Body of pancreas (tissue), 4 donors: ENCODE data around the gene C22orf15. TPM values are rescaled to one million over a fixed set of nuclear protein-coding genes. Genes with fewer than 3 reads are reported as not detected.

ENCODE experiments used
- ATAC-seq: fragments of 150-250 bp; one replicate; pipeline ENCODE4 v1.9.1; 2016
- DNase-seq, 4 donors: peaks; one replicate each; pipeline ENCODE4 v3.0.0-alpha.2; 2019
- H3K27ac ChIP-seq, 4 donors: fragments of 200-600 bp; sonication (generic); 1 replicate in 3 of 4; 2 replicates in 1 of 4; pipeline versions ENCODE4 v1.5.1 to v1.6.1; 2016 to 2019; ENCODE audit warnings: mild to moderate bottlenecking in 1 of 4, mixed read lengths in 1 of 4, moderate library complexity in 1 of 4
- H3K27me3 ChIP-seq, 2 donors: fragments of 200-600 bp; sonication (generic); one replicate each; pipeline ENCODE4 v1.6.0; 2016; ENCODE audit warnings: mild to moderate bottlenecking in 1 of 2
- H3K36me3 ChIP-seq, 2 donors: fragments of 200-600 bp; sonication (generic); replicated peaks in 1 of 2; 2 replicates each; pipeline ENCODE4 v1.5.1; 2016; ENCODE audit warnings: low read depth in 2 of 2; ENCODE audit not compliant: insufficient read depth in 1 of 2
- H3K4me1 ChIP-seq: fragments of 200-600 bp; sonication (generic); one replicate; pipeline ENCODE4 v1.6.0; 2016
- H3K4me3 ChIP-seq, 2 donors: fragments of 200-600 bp; sonication (generic); 1 replicate in 1 of 2; 2 replicates in 1 of 2; pipeline ENCODE4 v1.5.1; 2016 to 2019
- H3K9me3 ChIP-seq, 3 donors: fragments of 200-600 bp; sonication (generic); 1 replicate in 2 of 3; 2 replicates in 1 of 3; pipeline ENCODE4 v1.5.1; 2016
- CTCF ChIP-seq, 7 experiments: fragments of 450-650 bp in 4 of 7; fragments of 200-600 bp in 3 of 7; sonication (generic) in 3 of 7; IDR thresholded peaks; one replicate each; pipeline ENCODE4 v1.5.1; 2016 to 2019; ENCODE audit warnings: antibody characterized with exemption in 7 of 7
- POLR2A ChIP-seq, 3 donors: fragments of 450-650 bp; IDR thresholded peaks; one replicate each; pipeline ENCODE4 v1.6.1; 2016; ENCODE audit warnings: antibody characterized with exemption in 3 of 3, mild to moderate bottlenecking in 2 of 3
- WGBS, 2 donors: methylation state at CpG; one replicate each; pipeline ENCODE4 v1.1.5; 2017; 5-methylcytosine and 5-hydroxymethylcytosine counted together
- intact Hi-C: fragments of 100-400 bp; cut with DNase I; formaldehyde crosslinking; loops from one replicate; pipeline ENCODE4 v1.15.1; 2023
- total RNA-seq, 2 donors: library from RNA; depleted of rRNA; stranded (reverse); fragments of >200 nt; gene quantifications; one replicate each; pipeline ENCODE4 v1.1.0, GENCODE V29; 2016

The C22orf15 gene
- total RNA-seq, 2 donors from 2014 or later, result not detected

GRCh38 chr22:23756891-23757290 is 5.9 kb upstream of the C22orf15 start:
- 55 to 85% methylated on average over 4 of the region's 4 CpGs for WGBS, 2 donors
- no peaks in the 10 kb centered on the region for H3K9me3 ChIP-seq
- no peak overlapping the region for H3K4me3 ChIP-seq
- DNase-seq, result no peak
- no peaks in the 10 kb centered on the region for H3K27me3 ChIP-seq
- no peak for ATAC-seq
- H3K36me3 ChIP-seq, result no peaks in the 10 kb centered on the region
- no peak overlapping the region for H3K27ac ChIP-seq
- no peak for TF ChIP-seq POLR2A (IDR thresholded peaks at IDR 0.05)
- intact Hi-C loops, result no loop called here
- peaks cover 3% of the 10 kb centered on the region for H3K4me1 ChIP-seq

- WGBS, 2 donors, result 82 to 83% methylated on average over 4 of the region's 4 CpGs
- no peaks in the 10 kb centered on the region for H3K36me3 ChIP-seq
- H3K9me3 ChIP-seq, result no peaks in the 10 kb centered on the region
- no peak for ATAC-seq
- no peak for DNase-seq
- no peak overlapping the region for H3K4me3 ChIP-seq
- intact Hi-C loops, result no loop called here
- TF ChIP-seq POLR2A (IDR thresholded peaks at IDR 0.05) (no peak), CTCF (IDR thresholded peaks at IDR 0.05) (no peak)
- H3K27ac ChIP-seq, result no peak overlapping the region
- H3K27me3 ChIP-seq, result no peaks in the 10 kb centered on the region
- no peaks in the 10 kb centered on the region for H3K4me1 ChIP-seq
Observed at GRCh38 chr22:23759566-23759965, 3.2 kb upstream of the C22orf15 start.

GRCh38 chr22:23760056-23760455 is 2.7 kb upstream of the C22orf15 start:
- 81 to 92% methylated on average over 5 to 6 of the region's 6 CpGs for WGBS, 2 donors
- DNase-seq (no peak), ATAC-seq (no peak)
- H3K4me3 ChIP-seq, result no peak overlapping the region
- no peak for TF ChIP-seq POLR2A (IDR thresholded peaks at IDR 0.05)
- TF ChIP-seq CTCF (IDR thresholded peaks at IDR 0.05), result no peak
- H3K27ac ChIP-seq, result no peak overlapping the region
- no peaks in the 10 kb centered on the region for H3K27me3 ChIP-seq
- no peaks in the 10 kb centered on the region for H3K36me3 ChIP-seq
- intact Hi-C loops, result loop anchor here (5.0 kb wide), 1 partner anchor 87 kb away; no protein-coding TSS in a partner anchor
- no peaks in the 10 kb centered on the region for H3K4me1 ChIP-seq
- no peaks in the 10 kb centered on the region for H3K9me3 ChIP-seq

- ATAC-seq (no peak), DNase-seq (no peak)
- Histone ChIP-seq H3K4me1 (peaks cover 18% of the 10 kb centered on the region), H3K27ac (no peak overlapping the region), H3K27me3 (no peaks in the 10 kb centered on the region), H3K36me3 (no peaks in the 10 kb centered on the region), H3K4me3 (no peak overlapping the region), H3K9me3 (no peaks in the 10 kb centered on the region)
- intact Hi-C loops, result loop anchor here (5.0 kb wide), 1 partner anchor 84 kb away; no protein-coding TSS in a partner anchor
- WGBS, 2 donors, result 60 to 77% methylated on average over 1 to 10 of the region's 17 CpGs
- no peak for TF ChIP-seq CTCF (IDR thresholded peaks at IDR 0.05)
- TF ChIP-seq POLR2A (IDR thresholded peaks at IDR 0.05), result no peak
Observed at GRCh38 chr22:23763579-23763945, 772 bp downstream of the C22orf15 start.

- ATAC-seq (no peak), DNase-seq (no peak)
- TF ChIP-seq POLR2A (IDR thresholded peaks at IDR 0.05) (no peak), CTCF (IDR thresholded peaks at IDR 0.05) (no peak)
- no peak overlapping the region for H3K4me3 ChIP-seq
- 74 to 82% methylated on average over 2 to 7 of the region's 7 CpGs for WGBS, 2 donors
- H3K9me3 ChIP-seq, result no peaks in the 10 kb centered on the region
- H3K27ac ChIP-seq, result no peak overlapping the region
- no peaks in the 10 kb centered on the region for H3K27me3 ChIP-seq
- intact Hi-C loops, result loop anchor here (5.0 kb wide), 1 partner anchor 83 kb away; no protein-coding TSS in a partner anchor
- H3K36me3 ChIP-seq, result no peaks in the 10 kb centered on the region
- H3K4me1 ChIP-seq, result peaks cover 22% of the 10 kb centered on the region
Observed at GRCh38 chr22:23763954-23764353, 1.2 kb downstream of the C22orf15 start.
